ENCODE results near the gene TMEM168.

DNA sequence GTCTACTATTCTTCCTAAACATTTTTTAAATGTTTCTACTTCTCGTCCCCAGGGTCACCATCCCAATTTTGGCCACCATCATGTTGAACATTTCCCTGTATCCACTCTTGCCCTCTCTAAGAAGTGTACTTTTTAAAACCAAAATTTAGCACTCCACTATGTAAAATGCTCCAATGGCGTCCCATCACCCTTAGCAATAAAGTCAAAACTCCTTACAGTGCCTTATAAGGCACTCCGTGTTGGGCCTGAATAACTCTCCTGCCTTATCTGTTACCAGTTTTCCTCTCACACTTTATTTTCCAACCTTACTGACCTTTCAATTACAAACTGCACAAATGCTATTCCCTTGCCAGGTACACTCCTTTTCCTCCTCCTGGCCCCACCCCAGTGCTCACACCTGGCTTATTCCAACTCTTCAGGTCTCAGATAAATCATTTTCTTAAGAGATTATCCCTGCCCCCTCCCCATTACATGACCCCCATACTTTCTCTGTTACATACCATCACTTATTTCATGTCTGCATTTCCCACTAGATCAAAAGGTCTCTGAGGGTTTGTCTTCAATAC is 1.3 kb downstream of the TMEM168 start:
- TF ChIP-seq, protein P1, sequence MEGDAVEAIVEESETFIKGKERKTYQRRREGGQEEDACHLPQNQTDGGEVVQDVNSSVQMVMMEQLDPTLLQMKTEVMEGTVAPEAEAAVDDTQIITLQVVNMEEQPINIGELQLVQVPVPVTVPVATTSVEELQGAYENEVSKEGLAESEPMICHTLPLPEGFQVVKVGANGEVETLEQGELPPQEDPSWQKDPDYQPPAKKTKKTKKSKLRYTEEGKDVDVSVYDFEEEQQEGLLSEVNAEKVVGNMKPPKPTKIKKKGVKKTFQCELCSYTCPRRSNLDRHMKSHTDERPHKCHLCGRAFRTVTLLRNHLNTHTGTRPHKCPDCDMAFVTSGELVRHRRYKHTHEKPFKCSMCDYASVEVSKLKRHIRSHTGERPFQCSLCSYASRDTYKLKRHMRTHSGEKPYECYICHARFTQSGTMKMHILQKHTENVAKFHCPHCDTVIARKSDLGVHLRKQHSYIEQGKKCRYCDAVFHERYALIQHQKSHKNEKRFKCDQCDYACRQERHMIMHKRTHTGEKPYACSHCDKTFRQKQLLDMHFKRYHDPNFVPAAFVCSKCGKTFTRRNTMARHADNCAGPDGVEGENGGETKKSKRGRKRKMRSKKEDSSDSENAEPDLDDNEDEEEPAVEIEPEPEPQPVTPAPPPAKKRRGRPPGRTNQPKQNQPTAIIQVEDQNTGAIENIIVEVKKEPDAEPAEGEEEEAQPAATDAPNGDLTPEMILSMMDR (CRISPR knock-in tag; IDR thresholded peaks at IDR 0.05), result no peak
- TF ChIP-seq ZNF546 (CRISPR knock-in tag; conservative IDR thresholded peaks at IDR 0.05) (no peak), POGZ (CRISPR knock-in tag; IDR thresholded peaks at IDR 0.05) (no peak), EZH2 (conservative IDR thresholded peaks at IDR 0.05; ENCODE audit: low read depth, low read length) (no peak), SRSF9 (IDR thresholded peaks at IDR 0.05; ENCODE audit: borderline replicate concordance, insufficient read depth, low read depth, low read length, poor library complexity, severe bottlenecking) (no peak), HOXA7 (CRISPR knock-in tag; IDR thresholded peaks at IDR 0.05) (no peak)
- TF ChIP-seq, protein P2, sequence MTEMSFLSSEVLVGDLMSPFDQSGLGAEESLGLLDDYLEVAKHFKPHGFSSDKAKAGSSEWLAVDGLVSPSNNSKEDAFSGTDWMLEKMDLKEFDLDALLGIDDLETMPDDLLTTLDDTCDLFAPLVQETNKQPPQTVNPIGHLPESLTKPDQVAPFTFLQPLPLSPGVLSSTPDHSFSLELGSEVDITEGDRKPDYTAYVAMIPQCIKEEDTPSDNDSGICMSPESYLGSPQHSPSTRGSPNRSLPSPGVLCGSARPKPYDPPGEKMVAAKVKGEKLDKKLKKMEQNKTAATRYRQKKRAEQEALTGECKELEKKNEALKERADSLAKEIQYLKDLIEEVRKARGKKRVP (CRISPR knock-in tag; IDR thresholded peaks at IDR 0.05), result no peak
- TF ChIP-seq, protein P3, sequence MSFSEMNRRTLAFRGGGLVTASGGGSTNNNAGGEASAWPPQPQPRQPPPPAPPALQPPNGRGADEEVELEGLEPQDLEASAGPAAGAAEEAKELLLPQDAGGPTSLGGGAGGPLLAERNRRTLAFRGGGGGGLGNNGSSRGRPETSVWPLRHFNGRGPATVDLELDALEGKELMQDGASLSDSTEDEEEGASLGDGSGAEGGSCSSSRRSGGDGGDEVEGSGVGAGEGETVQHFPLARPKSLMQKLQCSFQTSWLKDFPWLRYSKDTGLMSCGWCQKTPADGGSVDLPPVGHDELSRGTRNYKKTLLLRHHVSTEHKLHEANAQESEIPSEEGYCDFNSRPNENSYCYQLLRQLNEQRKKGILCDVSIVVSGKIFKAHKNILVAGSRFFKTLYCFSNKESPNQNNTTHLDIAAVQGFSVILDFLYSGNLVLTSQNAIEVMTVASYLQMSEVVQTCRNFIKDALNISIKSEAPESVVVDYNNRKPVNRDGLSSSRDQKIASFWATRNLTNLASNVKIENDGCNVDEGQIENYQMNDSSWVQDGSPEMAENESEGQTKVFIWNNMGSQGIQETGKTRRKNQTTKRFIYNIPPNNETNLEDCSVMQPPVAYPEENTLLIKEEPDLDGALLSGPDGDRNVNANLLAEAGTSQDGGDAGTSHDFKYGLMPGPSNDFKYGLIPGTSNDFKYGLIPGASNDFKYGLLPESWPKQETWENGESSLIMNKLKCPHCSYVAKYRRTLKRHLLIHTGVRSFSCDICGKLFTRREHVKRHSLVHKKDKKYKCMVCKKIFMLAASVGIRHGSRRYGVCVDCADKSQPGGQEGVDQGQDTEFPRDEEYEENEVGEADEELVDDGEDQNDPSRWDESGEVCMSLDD (CRISPR knock-in tag; IDR thresholded peaks at IDR 0.05; ENCODE audit: borderline replicate concordance), result no peak
